ENCODE measurements around the gene LAMA2. TPM values are rescaled to one million over a fixed set of nuclear protein-coding genes. Genes with fewer than 3 reads are reported as not detected.

The LAMA2 gene
- total RNA-seq, 1 experiment from 2014 or later = 4.2 TPM

GRCh38 chr6:129297592-129297991, 414.7 kb downstream of the LAMA2 start:
- Histone ChIP-seq H3K9ac (ENCODE audit: extremely low read depth, insufficient read length, low read length) (no peak overlapping the region), H2BK20ac (ENCODE audit: low read depth, low read length, poor library complexity, severe bottlenecking) (no peak overlapping the region), H4K20me1 (ENCODE audit: control insufficient read depth, insufficient read depth, insufficient read length) (no peaks in the 10 kb centered on the region), H3K56ac (ENCODE audit: insufficient read length, low read depth, low read length) (no peak overlapping the region), H2BK120ac (ENCODE audit: low read depth, low read length, poor library complexity, severe bottlenecking) (no peak overlapping the region), H3K79me1 (ENCODE audit: insufficient read depth, low read depth, low read length, poor library complexity, severe bottlenecking) (no peaks in the 10 kb centered on the region), H3K27me3 (ENCODE audit: insufficient read depth, low read length) (no peaks in the 10 kb centered on the region), H2AK5ac (ENCODE audit: insufficient read length, low read length) (no peak overlapping the region), H3K27ac (ENCODE audit: insufficient read length, low read depth, low read length) (no peak overlapping the region), H3K4me2 (ENCODE audit: insufficient read depth, insufficient read length, low read length) (no peak overlapping the region), H2BK5ac (ENCODE audit: insufficient read length, low read length) (no peak overlapping the region), H3K79me2 (ENCODE audit: insufficient read depth, low read length) (no peaks in the 10 kb centered on the region), H4K91ac (ENCODE audit: insufficient read length, low read depth, low read length) (no peak overlapping the region), H2AFZ (ENCODE audit: low read length) (no peak overlapping the region), H3K9me3 (ENCODE audit: control insufficient read depth, low read depth, low read length) (no peaks in the 10 kb centered on the region), H3K14ac (ENCODE audit: insufficient read depth, low read length) (no peak overlapping the region), H4K8ac (replicated peaks; ENCODE audit: insufficient read length, low read depth, low read length) (no peak overlapping the region), H3K4ac (ENCODE audit: low read depth, low read length) (no peak overlapping the region), H4K5ac (ENCODE audit: insufficient read length, low read depth, low read length) (no peak overlapping the region), H3K23ac (ENCODE audit: insufficient read length, low read depth, low read length) (no peak overlapping the region), H3K18ac (ENCODE audit: insufficient read length, low read depth, low read length) (no peak overlapping the region), H2BK15ac (ENCODE audit: low read depth, low read length) (no peak overlapping the region), H3T11ph (ENCODE audit: low read length) (no peak overlapping the region), H3K23me2 (ENCODE audit: insufficient read length, low read depth, low read length, poor library complexity, severe bottlenecking) (no peaks in the 10 kb centered on the region), H2BK12ac (ENCODE audit: insufficient read length, low read depth, low read length) (no peak overlapping the region), H3K4me1 (ENCODE audit: insufficient read depth, low read length) (no peaks in the 10 kb centered on the region)
- Mint-ChIP-seq H3K27ac (peak overlapping the region in 1 of 3 experiments; percentile 36; a peak in 1 of 7 replicates), H3K36me3 (ENCODE audit: insufficient read depth in 1 of 3, low read depth in 3 of 3) (no peaks in the 10 kb centered on the region; a peak in 1 of 7 replicates), H3K4me1 (peaks cover 3% of the 10 kb centered on the region in 2 experiments; a peak in 3 of 4 replicates), H3K4me3 (no peak overlapping the region), H3K9me3 (no peaks in the 10 kb centered on the region), H3K27me3 (ENCODE audit: low read depth) (no peaks in the 10 kb centered on the region)
- DNase-seq = no peak
- no CpG with 5 or more reads among the region's 5 CpGs for WGBS (ENCODE audit: extremely low coverage, insufficient read length, low lambda C conversion rate)
- TF ChIP-seq, protein P1, sequence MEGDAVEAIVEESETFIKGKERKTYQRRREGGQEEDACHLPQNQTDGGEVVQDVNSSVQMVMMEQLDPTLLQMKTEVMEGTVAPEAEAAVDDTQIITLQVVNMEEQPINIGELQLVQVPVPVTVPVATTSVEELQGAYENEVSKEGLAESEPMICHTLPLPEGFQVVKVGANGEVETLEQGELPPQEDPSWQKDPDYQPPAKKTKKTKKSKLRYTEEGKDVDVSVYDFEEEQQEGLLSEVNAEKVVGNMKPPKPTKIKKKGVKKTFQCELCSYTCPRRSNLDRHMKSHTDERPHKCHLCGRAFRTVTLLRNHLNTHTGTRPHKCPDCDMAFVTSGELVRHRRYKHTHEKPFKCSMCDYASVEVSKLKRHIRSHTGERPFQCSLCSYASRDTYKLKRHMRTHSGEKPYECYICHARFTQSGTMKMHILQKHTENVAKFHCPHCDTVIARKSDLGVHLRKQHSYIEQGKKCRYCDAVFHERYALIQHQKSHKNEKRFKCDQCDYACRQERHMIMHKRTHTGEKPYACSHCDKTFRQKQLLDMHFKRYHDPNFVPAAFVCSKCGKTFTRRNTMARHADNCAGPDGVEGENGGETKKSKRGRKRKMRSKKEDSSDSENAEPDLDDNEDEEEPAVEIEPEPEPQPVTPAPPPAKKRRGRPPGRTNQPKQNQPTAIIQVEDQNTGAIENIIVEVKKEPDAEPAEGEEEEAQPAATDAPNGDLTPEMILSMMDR (conservative IDR thresholded peaks at IDR 0.05) = no peak
